ENCODE data around the gene PSME3IP1. TPM values are rescaled to one million over a fixed set of nuclear protein-coding genes. Genes with fewer than 3 reads are reported as not detected.

The PSME3IP1 gene
- total and polyA plus RNA-seq, 2 of the 4 experiments (the other 2 are of a cell fraction), result 50.2 to 75.2 TPM

DNA sequence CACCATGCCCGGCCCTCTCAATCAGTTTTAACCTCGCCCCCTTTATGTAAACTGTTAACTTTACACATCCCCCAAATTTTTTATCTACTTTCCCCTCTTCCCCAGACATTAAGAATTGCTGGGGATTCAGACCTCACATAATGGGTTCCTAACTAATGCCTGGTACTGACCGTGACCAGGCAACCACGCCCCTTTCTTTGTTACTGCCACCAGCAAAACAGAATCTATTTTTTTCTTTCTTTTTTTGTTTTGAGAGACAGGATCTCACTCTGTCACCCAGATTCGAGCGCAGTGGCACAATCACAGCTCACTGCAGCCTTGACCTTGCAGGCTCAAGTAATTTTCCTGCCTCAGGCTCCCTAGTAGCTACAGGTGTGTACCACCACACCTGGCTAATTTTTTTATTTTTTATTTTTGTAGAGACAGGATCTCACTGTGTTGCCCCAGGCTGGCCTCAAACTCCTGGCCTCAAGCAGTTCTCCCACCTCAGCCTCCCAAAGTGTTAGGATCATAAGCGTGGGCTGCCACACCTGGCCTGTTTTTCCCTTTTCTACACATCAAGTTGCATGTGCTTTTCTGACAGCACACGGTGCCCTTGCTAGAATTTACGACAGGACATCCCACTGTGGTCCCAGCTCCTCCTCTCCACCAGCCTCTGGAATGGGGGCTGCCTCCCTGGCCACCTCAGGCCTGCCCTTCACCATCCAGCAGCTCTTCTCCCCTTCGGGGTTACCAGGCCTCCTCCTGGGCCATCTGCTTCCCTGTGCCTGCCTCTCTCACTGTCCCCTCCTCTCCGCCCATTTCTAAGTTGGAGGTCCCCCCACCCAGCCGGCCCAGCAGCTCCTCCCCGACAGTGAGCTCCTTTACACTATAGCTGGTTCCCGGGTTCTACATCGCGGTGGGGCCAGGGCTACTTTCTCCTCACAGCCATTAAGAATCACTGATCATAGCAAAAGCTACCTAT lies 82.7 kb downstream of the PSME3IP1 start (continued):
- TF ChIP-seq, protein P1, sequence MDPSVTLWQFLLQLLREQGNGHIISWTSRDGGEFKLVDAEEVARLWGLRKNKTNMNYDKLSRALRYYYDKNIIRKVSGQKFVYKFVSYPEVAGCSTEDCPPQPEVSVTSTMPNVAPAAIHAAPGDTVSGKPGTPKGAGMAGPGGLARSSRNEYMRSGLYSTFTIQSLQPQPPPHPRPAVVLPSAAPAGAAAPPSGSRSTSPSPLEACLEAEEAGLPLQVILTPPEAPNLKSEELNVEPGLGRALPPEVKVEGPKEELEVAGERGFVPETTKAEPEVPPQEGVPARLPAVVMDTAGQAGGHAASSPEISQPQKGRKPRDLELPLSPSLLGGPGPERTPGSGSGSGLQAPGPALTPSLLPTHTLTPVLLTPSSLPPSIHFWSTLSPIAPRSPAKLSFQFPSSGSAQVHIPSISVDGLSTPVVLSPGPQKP (IDR thresholded peaks at IDR 0.05; ENCODE audit: borderline replicate concordance, low read depth, low read length), result no peak

Other genes starting within 250 kb of the PSME3IP1 start
- not detected in 2 replicates for gene CETP, start 224.1 kb downstream of the PSME3IP1 start, total RNA-seq (2012; rRNA removed)
- gene CETP, start 224.1 kb downstream of the PSME3IP1 start, polyA plus RNA-seq (2012; rRNA removed), result not detected in 2 replicates
- 5.3 and 9.1 TPM in 2 replicates for gene NLRC5, start 196.5 kb downstream of the PSME3IP1 start, total RNA-seq (2012; rRNA removed)
- gene NLRC5, start 196.5 kb downstream of the PSME3IP1 start, polyA plus RNA-seq (2012; rRNA removed), result 14.9 and 15.8 TPM in 2 replicates
- gene CPNE2, start 93.5 kb downstream of the PSME3IP1 start, total RNA-seq (2012; rRNA removed), result 9.2 and 15.4 TPM in 2 replicates
- gene CPNE2, start 93.5 kb downstream of the PSME3IP1 start, polyA plus RNA-seq (2012; rRNA removed), result 48.0 and 50.3 TPM in 2 replicates
- gene RSPRY1, start 290 bp upstream of the PSME3IP1 start, total RNA-seq (2012; rRNA removed), result 59.2 and 62.2 TPM in 2 replicates
- 23.7 and 25.2 TPM in 2 replicates for gene RSPRY1, start 290 bp upstream of the PSME3IP1 start, polyA plus RNA-seq (2012; rRNA removed)
- gene ARL2BP, start 59.2 kb upstream of the PSME3IP1 start, total RNA-seq (2012; rRNA removed), result 73.7 and 77.8 TPM in 2 replicates
- 46.8 and 46.9 TPM in 2 replicates for gene ARL2BP, start 59.2 kb upstream of the PSME3IP1 start, polyA plus RNA-seq (2012; rRNA removed)
- not detected in 2 replicates for gene PLLP, start 98.6 kb upstream of the PSME3IP1 start, total RNA-seq (2012; rRNA removed)
- 0.05 TPM in 1 of 2 replicates, not detected in the other for gene PLLP, start 98.6 kb upstream of the PSME3IP1 start, polyA plus RNA-seq (2012; rRNA removed)
- gene CCL22, start 172.7 kb upstream of the PSME3IP1 start, total RNA-seq (2012; rRNA removed), result not detected in 2 replicates
- gene CCL22, start 172.7 kb upstream of the PSME3IP1 start, polyA plus RNA-seq (2012; rRNA removed), result not detected in 2 replicates
- gene CX3CL1, start 186.5 kb upstream of the PSME3IP1 start, total RNA-seq (2012; rRNA removed), result under 0.01 and 0.18 TPM in 2 replicates
- 0.77 and 0.89 TPM in 2 replicates for gene CX3CL1, start 186.5 kb upstream of the PSME3IP1 start, polyA plus RNA-seq (2012; rRNA removed)
- gene CCL17, start 218.7 kb upstream of the PSME3IP1 start, total RNA-seq (2012; rRNA removed), result not detected in 2 replicates
- gene CCL17, start 218.7 kb upstream of the PSME3IP1 start, polyA plus RNA-seq (2012; rRNA removed), result not detected in 2 replicates